ENCODE data around the gene CD1C. TPM values are rescaled to one million over a fixed set of nuclear protein-coding genes. Genes with fewer than 3 reads are reported as not detected.

The CD1C gene
- polyA plus RNA-seq, 6 donors from 2014 or later = 58.4 to 396 (median 159) TPM

DNA sequence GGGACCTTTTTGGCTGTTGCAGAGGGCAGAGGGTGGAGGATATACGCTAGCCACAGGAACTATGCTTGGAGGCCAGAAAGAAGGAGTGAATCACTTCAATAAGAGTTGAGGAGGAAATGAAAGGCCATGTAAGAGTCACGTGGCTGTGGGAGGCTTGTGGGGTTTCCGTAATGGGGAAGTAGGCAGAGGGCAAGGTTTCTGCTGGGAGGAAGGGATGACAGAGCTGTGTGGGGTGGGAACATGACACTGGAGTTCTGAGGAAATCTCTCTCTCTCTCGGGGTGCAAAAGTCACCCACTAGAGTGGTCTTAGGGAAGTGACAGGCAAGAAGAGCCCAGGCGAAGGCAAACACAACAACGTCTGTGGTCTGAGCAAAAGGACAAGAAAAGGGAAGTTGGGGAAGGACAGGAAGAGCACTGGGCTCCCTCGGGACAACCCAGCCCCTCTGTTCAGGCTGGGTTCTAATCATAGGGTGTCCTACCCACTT is 3.9 kb upstream of the CD1C start:
- Mint-ChIP-seq H3K4me1 (peaks cover 19 to 64% (median 43%) of the 10 kb centered on the region in 3 donors), H3K27me3 (no peaks in the 10 kb centered on the region), H3K36me3 (peaks cover 0 to 13% of the 10 kb centered on the region in 2 donors), H3K27ac (peak overlapping the region in 5 of 6 donors; percentile 96 to 99 (median 97)), H3K4me3 (peak overlapping the region; percentile 75 to 95 (median 90)), H3K9me3 (peaks cover 0 to 17% (median 9%) of the 10 kb centered on the region in 7 donors)
- DNase-seq (peak; percentile 88), ATAC-seq (ENCODE audit: low read depth in 2 of 2) (peak; percentile 81 to 84)

- Mint-ChIP-seq H3K27me3 (no peaks in the 10 kb centered on the region), H3K36me3 (peaks cover 0 to 10% of the 10 kb centered on the region in 2 donors), H3K4me3 (peak overlapping the region; percentile 75 to 95 (median 90)), H3K27ac (peak overlapping the region in 5 of 6 donors; percentile 0 to 99 (median 97)), H3K4me1 (peaks cover 12 to 58% (median 38%) of the 10 kb centered on the region in 3 donors), H3K9me3 (peaks cover 0 to 14% (median 7%) of the 10 kb centered on the region in 7 donors)
- peak; percentile 31 for DNase-seq
- no peak for ATAC-seq (ENCODE audit: low read depth in 2 of 2)
Observed at GRCh38 chr1:158286487-158286886, 3.2 kb upstream of the CD1C start.

GRCh38 chr1:158286941-158287346 is 2.8 kb upstream of the CD1C start:
- no peak for DNase-seq
- Mint-ChIP-seq H3K4me1 (peaks cover 7 to 53% (median 33%) of the 10 kb centered on the region in 3 donors), H3K4me3 (peak overlapping the region; percentile 75 to 95 (median 90)), H3K36me3 (peaks cover 0 to 6% of the 10 kb centered on the region in 2 donors), H3K27ac (peak overlapping the region in 5 of 6 donors; percentile 95 to 99 (median 97)), H3K27me3 (no peaks in the 10 kb centered on the region), H3K9me3 (peaks cover 0 to 9% (median 3%) of the 10 kb centered on the region in 7 donors)
- ATAC-seq (ENCODE audit: low read depth in 2 of 2) = peak; percentile 8 to 13

DNA sequence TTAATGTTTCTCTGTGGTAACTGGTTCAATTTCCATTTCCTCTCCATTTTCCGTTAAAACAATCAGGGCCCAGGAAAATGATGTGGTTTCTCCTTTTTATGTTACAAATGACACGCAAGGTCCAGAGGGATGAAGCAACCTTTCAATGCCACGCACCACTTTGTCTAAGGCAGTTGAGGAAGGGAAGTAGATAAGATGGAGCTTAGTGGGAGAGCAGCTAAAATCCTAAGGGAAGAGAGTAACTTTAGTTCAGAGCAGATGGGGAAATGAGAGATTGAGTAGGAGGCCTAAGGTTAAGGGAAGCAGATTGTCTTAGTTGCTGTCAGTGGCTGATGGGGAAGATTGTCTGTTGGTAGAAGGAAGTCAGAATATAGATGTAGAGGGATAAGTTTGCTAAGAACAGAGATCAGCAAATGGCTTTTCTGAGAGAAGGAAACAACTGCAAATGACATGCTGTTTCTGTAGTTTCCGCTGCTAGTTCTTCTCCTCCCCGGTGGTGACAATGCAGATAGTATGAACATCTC is 660 bp downstream of the CD1C start:
- Mint-ChIP-seq H3K4me3 (no peak overlapping the region), H3K4me1 (peaks cover 5 to 29% (median 27%) of the 10 kb centered on the region in 3 donors)
- no peak for ATAC-seq (ENCODE audit: low read depth in 2 of 2)

GRCh38 chr1:158295791-158296190 is 6.1 kb downstream of the CD1C start:
- H3K4me1 Mint-ChIP-seq = peaks cover 5 to 13% (median 5%) of the 10 kb centered on the region in 3 donors
- ATAC-seq (ENCODE audit: low read depth in 2 of 2) = no peak
- H3K27me3 Mint-ChIP-seq = no peaks in the 10 kb centered on the region
- H3K27ac Mint-ChIP-seq = peak overlapping the region in 1 of 6 donors; percentile 40
- peak overlapping the region in 1 of 8 donors; percentile 71 for H3K4me3 Mint-ChIP-seq
- H3K9me3 Mint-ChIP-seq = peaks cover 4 to 27% (median 14%) of the 10 kb centered on the region in 7 donors
- DNase-seq = no peak
- peaks cover 5 to 25% of the 10 kb centered on the region in 2 donors for H3K36me3 Mint-ChIP-seq

More for the DNA sequence above, 660 bp downstream of the CD1C start:
- H3K9me3 Mint-ChIP-seq = no peaks in the 10 kb centered on the region
- no peak for DNase-seq
- H3K27me3 Mint-ChIP-seq = no peaks in the 10 kb centered on the region
- H3K27ac Mint-ChIP-seq = no peak overlapping the region
- peaks cover 0 to 6% of the 10 kb centered on the region in 2 donors for H3K36me3 Mint-ChIP-seq

DNA sequence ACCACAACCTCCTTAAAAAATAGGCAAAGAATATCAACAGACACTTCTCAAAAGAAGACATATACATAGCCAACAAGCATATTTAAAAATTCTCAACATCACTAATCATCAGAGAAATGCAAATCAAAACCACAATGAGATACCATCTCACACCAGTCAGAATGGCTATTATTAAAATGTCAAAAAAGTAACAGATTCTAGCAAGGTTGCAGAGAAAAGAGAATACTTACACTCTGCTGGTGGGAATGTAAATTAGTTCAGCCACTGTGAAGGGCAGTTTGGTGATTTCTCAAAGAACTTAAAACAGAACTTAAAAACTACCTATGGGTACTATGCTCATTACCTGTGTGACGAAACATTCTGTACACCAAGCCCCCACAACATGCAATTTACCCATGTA is 20.9 kb downstream of the CD1C start:
- no peak for DNase-seq
- peak overlapping the region in 1 of 8 donors; percentile 40 for H3K4me3 Mint-ChIP-seq
- H3K9me3 Mint-ChIP-seq = peaks cover 0 to 18% (median 12%) of the 10 kb centered on the region in 7 donors

DNA sequence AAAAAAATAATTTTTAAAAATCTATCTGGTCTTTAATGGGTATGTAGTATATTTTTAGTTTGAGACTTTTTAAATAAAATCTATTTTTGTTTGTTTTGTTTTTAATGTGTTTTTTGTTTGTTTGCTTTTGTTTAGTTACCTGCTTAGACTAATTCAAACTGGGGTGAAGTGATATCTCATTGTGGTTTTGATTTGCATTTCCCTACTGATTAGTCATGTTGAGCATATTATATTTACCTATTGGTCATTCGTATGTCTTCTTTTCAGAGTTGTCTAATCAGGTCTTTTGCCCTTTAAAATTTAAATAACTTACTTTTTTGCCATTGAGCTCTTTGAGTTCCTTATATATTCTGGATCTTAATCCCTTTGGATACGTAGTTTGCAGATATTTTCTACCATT is 21.3 kb downstream of the CD1C start:
- Mint-ChIP-seq H3K27me3 (no peaks in the 10 kb centered on the region), H3K4me3 (peak overlapping the region in 1 of 8 donors; percentile 20)
- DNase-seq = no peak

More for the DNA sequence above, 20.9 kb downstream of the CD1C start:
- Mint-ChIP-seq H3K36me3 (peaks cover 0 to 4% of the 10 kb centered on the region in 2 donors), H3K4me1 (peaks cover 16 to 21% (median 18%) of the 10 kb centered on the region in 3 donors), H3K27me3 (no peaks in the 10 kb centered on the region), H3K27ac (no peak overlapping the region)
- ATAC-seq (ENCODE audit: low read depth in 2 of 2) = no peak

DNA sequence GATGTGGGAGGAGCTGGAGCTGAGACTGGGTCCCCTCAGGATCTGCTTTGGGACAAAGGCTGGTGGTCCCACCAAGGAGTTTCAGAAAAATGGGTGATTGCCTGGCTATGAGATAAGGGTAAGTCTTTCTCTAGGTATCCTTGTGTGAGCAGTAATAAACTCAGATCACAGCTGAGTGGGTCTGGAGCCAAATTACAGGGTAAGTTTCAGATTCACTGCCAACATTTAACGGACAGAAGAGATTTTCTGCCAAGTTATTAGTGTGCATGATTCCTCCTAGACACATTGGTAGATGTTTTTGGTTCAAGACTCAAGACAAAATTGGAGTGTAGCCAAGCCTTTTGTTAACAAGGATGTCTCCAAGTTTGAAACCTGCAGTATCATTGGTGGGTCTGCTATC is 34.1 kb downstream of the CD1C start:
- Mint-ChIP-seq H3K27ac (no peak overlapping the region), H3K4me1 (peaks cover 8 to 30% (median 16%) of the 10 kb centered on the region in 3 donors), H3K27me3 (no peaks in the 10 kb centered on the region), H3K4me3 (peak overlapping the region in 1 of 8 donors; percentile 15), H3K36me3 (peaks cover 0 to 10% of the 10 kb centered on the region in 2 donors), H3K9me3 (peaks cover 7 to 16% (median 10%) of the 10 kb centered on the region in 7 donors)
- ATAC-seq (ENCODE audit: low read depth in 2 of 2) (no peak), DNase-seq (no peak)

More for the DNA sequence above, 21.3 kb downstream of the CD1C start:
- ATAC-seq (ENCODE audit: low read depth in 2 of 2) = no peak
- H3K4me1 Mint-ChIP-seq = peaks cover 15 to 21% (median 16%) of the 10 kb centered on the region in 3 donors
- H3K9me3 Mint-ChIP-seq = peaks cover 0 to 20% (median 13%) of the 10 kb centered on the region in 7 donors
- H3K27ac Mint-ChIP-seq = peak overlapping the region in 1 of 6 donors; percentile 2
- peaks cover 0 to 4% of the 10 kb centered on the region in 2 donors for H3K36me3 Mint-ChIP-seq

DNA sequence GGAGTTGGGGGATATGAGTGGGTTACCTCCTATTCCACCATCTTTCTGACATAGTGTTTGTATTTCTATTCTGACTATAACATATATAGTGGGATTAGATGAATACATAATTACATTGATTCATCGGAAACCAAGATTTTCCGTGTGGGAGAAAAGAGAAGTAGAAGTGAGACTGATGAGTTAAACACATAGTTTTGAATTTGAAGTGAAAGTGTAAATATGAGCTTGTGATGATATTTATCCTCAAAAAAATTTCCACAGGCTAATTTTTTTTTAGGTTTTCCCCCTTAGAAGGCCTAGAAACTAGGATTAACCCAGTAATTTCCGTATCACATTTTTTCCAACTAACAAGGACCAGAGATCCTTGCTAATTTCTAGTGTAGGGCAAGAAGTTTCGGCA is 34.7 kb downstream of the CD1C start:
- peaks cover 0 to 10% of the 10 kb centered on the region in 2 donors for H3K36me3 Mint-ChIP-seq
- H3K4me1 Mint-ChIP-seq = peaks cover 6 to 35% (median 16%) of the 10 kb centered on the region in 3 donors
- peaks cover 7 to 16% (median 10%) of the 10 kb centered on the region in 7 donors for H3K9me3 Mint-ChIP-seq
- H3K4me3 Mint-ChIP-seq = no peak overlapping the region
- no peak for ATAC-seq (ENCODE audit: low read depth in 2 of 2)
- H3K27me3 Mint-ChIP-seq = no peaks in the 10 kb centered on the region
- DNase-seq = no peak
- no peak overlapping the region for H3K27ac Mint-ChIP-seq

GRCh38 chr1:158327481-158327880 is 37.8 kb downstream of the CD1C start:
- no peak overlapping the region for H3K4me3 Mint-ChIP-seq
- H3K36me3 Mint-ChIP-seq = peaks cover 0 to 10% of the 10 kb centered on the region in 2 donors
- peaks cover 2 to 22% (median 5%) of the 10 kb centered on the region in 3 donors for H3K4me1 Mint-ChIP-seq
- H3K9me3 Mint-ChIP-seq = peaks cover 6 to 12% (median 9%) of the 10 kb centered on the region in 7 donors
- ATAC-seq (ENCODE audit: low read depth in 2 of 2) (no peak), DNase-seq (no peak)
- H3K27ac Mint-ChIP-seq = peak overlapping the region in 1 of 6 donors; percentile 24
- no peaks in the 10 kb centered on the region for H3K27me3 Mint-ChIP-seq

GRCh38 chr1:158328426-158328825 is 38.7 kb downstream of the CD1C start:
- Mint-ChIP-seq H3K27me3 (no peaks in the 10 kb centered on the region), H3K36me3 (peaks cover 0 to under 1% of the 10 kb centered on the region in 2 donors), H3K27ac (peak overlapping the region in 1 of 6 donors; percentile 42), H3K4me1 (peaks cover 8 to 26% (median 8%) of the 10 kb centered on the region in 3 donors), H3K9me3 (peaks cover 0 to 2% (median 2%) of the 10 kb centered on the region in 7 donors), H3K4me3 (peak overlapping the region in 1 of 8 donors; percentile 10)
- DNase-seq (no peak), ATAC-seq (ENCODE audit: low read depth in 2 of 2) (no peak)

DNA sequence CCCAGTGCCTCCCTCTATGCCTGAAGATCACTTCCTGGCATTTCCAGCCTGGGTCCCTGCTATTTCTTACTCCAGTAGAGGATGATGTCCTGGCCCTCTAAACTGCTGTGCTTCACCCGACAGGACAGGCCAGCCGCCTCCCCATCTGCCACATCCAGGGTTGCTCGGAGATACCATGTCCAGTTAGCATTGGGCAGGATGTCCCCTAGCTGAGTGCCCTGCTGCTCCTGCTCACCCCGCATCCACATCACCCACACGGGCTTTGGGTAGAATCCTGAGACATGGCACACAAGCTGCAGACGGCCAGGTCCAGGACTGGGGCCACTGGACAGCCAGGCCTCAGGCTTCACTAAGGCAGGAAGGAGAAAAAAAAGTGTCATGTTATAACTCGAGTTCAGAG is 39.6 kb downstream of the CD1C start:
- ATAC-seq (ENCODE audit: low read depth in 2 of 2) = no peak
- H3K9me3 Mint-ChIP-seq = no peaks in the 10 kb centered on the region
- H3K4me1 Mint-ChIP-seq = peaks cover 15 to 33% (median 16%) of the 10 kb centered on the region in 3 donors

DNA sequence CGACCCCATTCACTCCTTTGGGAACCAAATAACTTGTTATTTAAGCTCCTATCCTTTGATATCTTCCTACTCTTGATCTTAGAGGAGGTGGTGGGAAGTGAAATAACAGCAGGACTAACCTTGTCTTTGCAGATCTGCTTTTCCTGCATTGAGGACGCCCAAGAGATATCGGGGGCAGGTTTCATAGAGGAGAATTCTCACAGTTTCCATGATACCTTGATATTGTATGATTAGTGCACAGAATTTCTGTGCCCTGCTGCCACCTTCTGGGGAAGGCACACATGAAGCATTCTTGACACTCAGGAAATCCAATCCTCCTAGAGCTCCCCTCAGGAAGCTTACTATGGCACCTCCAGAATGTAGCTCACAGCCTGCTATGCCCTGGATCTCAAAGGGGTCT is 40.0 kb downstream of the CD1C start:
- Mint-ChIP-seq H3K27me3 (no peaks in the 10 kb centered on the region), H3K4me3 (no peak overlapping the region), H3K36me3 (no peaks in the 10 kb centered on the region), H3K27ac (no peak overlapping the region), H3K4me1 (peaks cover 19 to 33% (median 21%) of the 10 kb centered on the region in 3 donors), H3K9me3 (no peaks in the 10 kb centered on the region)
- ATAC-seq (ENCODE audit: low read depth in 2 of 2) (peak in 1 of 2 donors; percentile 51), DNase-seq (peak; percentile 25)

More for the DNA sequence above, 39.6 kb downstream of the CD1C start:
- Mint-ChIP-seq H3K36me3 (no peaks in the 10 kb centered on the region), H3K4me3 (peak overlapping the region in 4 of 8 donors; percentile 13 to 66 (median 42)), H3K27ac (peak overlapping the region in 1 of 6 donors; percentile 26), H3K27me3 (no peaks in the 10 kb centered on the region)
- DNase-seq = no peak

Measured in naive B cell (primary cell).